ENCODE measurements around the gene MGLL.

Gene MGLL

GRCh38 chr3:127772273-127772672 is 50.0 kb downstream of the MGLL start:
- no peak for DNase-seq

GRCh38 chr3:127771746-127772145 is 50.6 kb downstream of the MGLL start:
- no peak for DNase-seq

GRCh38 chr3:127770671-127771355 is 51.5 kb downstream of the MGLL start:
- no peak for DNase-seq

GRCh38 chr3:127769284-127770081 is 52.8 kb downstream of the MGLL start:
- DNase-seq, result no peak

- no peak for DNase-seq
Measured at GRCh38 chr3:127768346-127769008, 53.8 kb downstream of the MGLL start.

GRCh38 chr3:127767126-127767525 is 55.2 kb downstream of the MGLL start:
- DNase-seq, result peak; percentile 32

GRCh38 chr3:127765735-127766134 is 56.6 kb downstream of the MGLL start:
- no peak for DNase-seq

- no peak for DNase-seq
Measured at GRCh38 chr3:127764841-127765362, 57.4 kb downstream of the MGLL start.

- DNase-seq, result no peak
Measured at GRCh38 chr3:127764301-127764700, 58.0 kb downstream of the MGLL start.

GRCh38 chr3:127763816-127764215 is 58.5 kb downstream of the MGLL start:
- DNase-seq, result no peak

- no peak for DNase-seq
Measured at GRCh38 chr3:127763337-127763736, 59.0 kb downstream of the MGLL start.

- DNase-seq, result no peak
Measured at GRCh38 chr3:127762787-127763105, 59.6 kb downstream of the MGLL start.

GRCh38 chr3:127762077-127762786 is 60.1 kb downstream of the MGLL start:
- DNase-seq, result peak; percentile 12

- peak; percentile 23 for DNase-seq
Measured at GRCh38 chr3:127761441-127761801, 60.9 kb downstream of the MGLL start.

GRCh38 chr3:127760791-127761440 is 61.4 kb downstream of the MGLL start:
- no peak for DNase-seq

- DNase-seq, result no peak
Measured at GRCh38 chr3:127760361-127760760, 62.0 kb downstream of the MGLL start.

GRCh38 chr3:127759826-127760225 is 62.5 kb downstream of the MGLL start:
- no peak for DNase-seq

- no peak for DNase-seq
Measured at GRCh38 chr3:127758013-127758412, 64.3 kb downstream of the MGLL start.

- DNase-seq, result no peak
Measured at GRCh38 chr3:127755305-127755681, 67.0 kb downstream of the MGLL start.

- DNase-seq, result no peak
Measured at GRCh38 chr3:127754411-127755304, 67.7 kb downstream of the MGLL start.

- no peak for DNase-seq
Measured at GRCh38 chr3:127753898-127754410, 68.4 kb downstream of the MGLL start.
